ENCODE results near the gene AGPAT4. TPM values are rescaled to one million over a fixed set of nuclear protein-coding genes. Genes with fewer than 3 reads are reported as not detected.

AGPAT4 gene
- total and polyA plus RNA-seq, 2 of the 13 experiments (the other 11 are each of a cell fraction or from before 2014, with no cell fraction given): 0.07 to 0.13 TPM

DNA sequence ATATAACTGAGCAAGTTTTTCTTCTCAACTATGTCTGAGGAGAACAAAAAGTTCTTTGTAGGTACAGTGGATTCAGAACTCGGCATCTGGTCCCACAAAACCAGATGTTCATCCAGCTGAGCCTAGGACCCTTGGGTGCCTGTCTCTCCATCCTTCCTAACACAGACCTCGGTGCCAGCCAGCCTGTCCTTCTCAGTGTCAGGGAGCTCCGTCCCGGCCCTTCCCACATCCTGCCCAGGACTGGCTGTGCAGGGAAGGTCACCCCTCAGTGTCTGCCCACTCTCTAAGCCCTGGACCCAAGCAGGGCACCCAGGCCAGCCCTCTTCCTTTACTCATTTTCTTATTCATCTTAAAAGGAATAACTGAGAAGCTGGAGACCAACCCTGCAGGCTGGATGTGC lies 32.0 kb upstream of the AGPAT4 start:
- H3K36me3 ChIP-seq (replicated peaks in 1 of 2; ENCODE audit: control insufficient read depth in 1 of 2, insufficient read depth in 2 of 2, low read length in 2 of 2): no peaks in the 10 kb centered on the region
- in situ Hi-C loops (cut with HindIII; ENCODE audit: extremely low pct_ligation_motif_present, low pct_unique_long_range_greater_than_20kb): no loop called here
- intact Hi-C loops (cut with micrococcal nuclease; ENCODE audit: unreplicated experiment): no loop called here
- ChIA-PET POLR2A (no interaction called here), CTCF (ENCODE audit: low intra/inter-chr PET ratio, low total read pairs) (no interaction called here)
- H2AFZ ChIP-seq (ENCODE audit: low read length): no peak overlapping the region
- no peak for TF ChIP-seq ZHX1 (CRISPR knock-in tag; IDR thresholded peaks at IDR 0.05; ENCODE audit: low read depth)
- TF ChIP-seq, protein P1, sequence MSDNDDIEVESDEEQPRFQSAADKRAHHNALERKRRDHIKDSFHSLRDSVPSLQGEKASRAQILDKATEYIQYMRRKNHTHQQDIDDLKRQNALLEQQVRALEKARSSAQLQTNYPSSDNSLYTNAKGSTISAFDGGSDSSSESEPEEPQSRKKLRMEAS (IDR thresholded peaks at IDR 0.05): no peak
- TF ChIP-seq DMAP1 (CRISPR knock-in tag; IDR thresholded peaks at IDR 0.05): no peak
- no peak for TF ChIP-seq ZNF543 (CRISPR knock-in tag; IDR thresholded peaks at IDR 0.05)
- no peak for TF ChIP-seq ZNF703 (CRISPR knock-in tag; IDR thresholded peaks at IDR 0.05; ENCODE audit: borderline replicate concordance)
- TF ChIP-seq RXRA (CRISPR knock-in tag; IDR thresholded peaks at IDR 0.05): no peak
- no peak for TF ChIP-seq ZNF362 (CRISPR knock-in tag; IDR thresholded peaks at IDR 0.05; ENCODE audit: borderline replicate concordance)
- TF ChIP-seq ELF1 (CRISPR knock-in tag; IDR thresholded peaks at IDR 0.05): no peak
- no peak for TF ChIP-seq ZNF281 (CRISPR knock-in tag; IDR thresholded peaks at IDR 0.05; ENCODE audit: borderline replicate concordance)
- no peak for TF ChIP-seq ZNF580 (CRISPR knock-in tag; IDR thresholded peaks at IDR 0.05; ENCODE audit: borderline replicate concordance, low read depth)
- TF ChIP-seq ESRRA (CRISPR knock-in tag; IDR thresholded peaks at IDR 0.05; ENCODE audit: low read depth): no peak
- no peak for TF ChIP-seq ZFP36 (IDR thresholded peaks at IDR 0.05; ENCODE audit: borderline replicate concordance, low read depth, low read length, partially characterized antibody)
- no peak for TF ChIP-seq JUND (CRISPR knock-in tag; IDR thresholded peaks at IDR 0.05)
- TF ChIP-seq HHEX (CRISPR knock-in tag; IDR thresholded peaks at IDR 0.05): no peak
- H3K4me3 ChIP-seq (replicated peaks in 1 of 3; ENCODE audit: insufficient read depth in 1 of 3, low read depth in 2 of 3, low read length in 3 of 3): no peak overlapping the region
- no peaks in the 10 kb centered on the region for H3K4me1 ChIP-seq (ENCODE audit: insufficient read depth, low read length)
- 4% methylated on average over 4 of the region's 4 CpGs for WGBS (ENCODE audit: low lambda C conversion rate)
- DNase-seq (ENCODE audit: low spot score) (no peak), FAIRE-seq (no peak), ATAC-seq (no peak)
- no TSS peak for BruUV-seq (replicated peaks)
- no peaks in the 10 kb centered on the region for H3K9me3 ChIP-seq (ENCODE audit: low read length)
- H3K27me3 ChIP-seq (ENCODE audit: control insufficient read depth in 1 of 2, insufficient read depth in 2 of 2, low read length in 2 of 2): peaks cover 0 to 20% of the 10 kb centered on the region in 2 experiments; a peak in 3 of 5 replicates
- H3K79me2 ChIP-seq (ENCODE audit: insufficient read depth, low read length): no peaks in the 10 kb centered on the region
- no peak overlapping the region for H3K9ac ChIP-seq (ENCODE audit: insufficient read depth, low read depth, low read length)
- H3K27ac ChIP-seq (ENCODE audit: extremely low read length, insufficient read depth, low read length): no peak overlapping the region
- H4K20me1 ChIP-seq (ENCODE audit: insufficient read depth, low read length): no peaks in the 10 kb centered on the region
- no peak overlapping the region for H3K4me2 ChIP-seq (ENCODE audit: low read depth, low read length)

Measured in HepG2 (cell line).